HG03469 (cell line): ENCODE results near the gene ZC3H7B.
"Not testable (repeated sequence)": the region's sequence is repeated elsewhere in the genome, so short reads cannot be mapped to it uniquely, and the experiment has no call there.

Experiments used
- ATAC-seq: cut with Tn5 transposase; IDR thresholded peaks from one replicate; pipeline ENCODE4 v1.9.1; 2021; ENCODE audit warnings: mild to moderate bottlenecking, moderate library complexity, moderate number of reproducible peaks; ENCODE audit not compliant: unreplicated experiment

ZC3H7B gene

GRCh38 chr22:41369837-41370236 is 68.5 kb downstream of the ZC3H7B start:
- no peak for ATAC-seq

- no peak for ATAC-seq
Measured at GRCh38 chr22:41377846-41378245, 76.5 kb downstream of the ZC3H7B start.

DNA sequence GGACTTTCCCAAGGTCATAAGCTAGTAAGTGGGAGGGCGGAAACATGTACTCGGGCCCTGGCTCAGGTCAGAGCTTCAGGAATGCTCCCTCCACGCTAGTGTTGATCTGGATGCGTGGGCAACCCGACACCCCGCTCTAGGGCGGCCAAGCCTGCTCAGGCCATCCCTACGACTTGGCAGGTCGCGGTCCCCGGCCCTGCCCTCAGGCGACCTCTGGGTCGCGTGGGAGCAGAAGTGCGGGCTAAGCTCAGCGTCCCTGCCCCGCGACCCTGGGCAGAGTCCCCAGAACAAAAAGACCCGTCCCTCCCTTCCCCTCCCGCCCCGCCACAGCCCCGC is 79.6 kb downstream of the ZC3H7B start:
- ATAC-seq: peak; percentile 16

DNA sequence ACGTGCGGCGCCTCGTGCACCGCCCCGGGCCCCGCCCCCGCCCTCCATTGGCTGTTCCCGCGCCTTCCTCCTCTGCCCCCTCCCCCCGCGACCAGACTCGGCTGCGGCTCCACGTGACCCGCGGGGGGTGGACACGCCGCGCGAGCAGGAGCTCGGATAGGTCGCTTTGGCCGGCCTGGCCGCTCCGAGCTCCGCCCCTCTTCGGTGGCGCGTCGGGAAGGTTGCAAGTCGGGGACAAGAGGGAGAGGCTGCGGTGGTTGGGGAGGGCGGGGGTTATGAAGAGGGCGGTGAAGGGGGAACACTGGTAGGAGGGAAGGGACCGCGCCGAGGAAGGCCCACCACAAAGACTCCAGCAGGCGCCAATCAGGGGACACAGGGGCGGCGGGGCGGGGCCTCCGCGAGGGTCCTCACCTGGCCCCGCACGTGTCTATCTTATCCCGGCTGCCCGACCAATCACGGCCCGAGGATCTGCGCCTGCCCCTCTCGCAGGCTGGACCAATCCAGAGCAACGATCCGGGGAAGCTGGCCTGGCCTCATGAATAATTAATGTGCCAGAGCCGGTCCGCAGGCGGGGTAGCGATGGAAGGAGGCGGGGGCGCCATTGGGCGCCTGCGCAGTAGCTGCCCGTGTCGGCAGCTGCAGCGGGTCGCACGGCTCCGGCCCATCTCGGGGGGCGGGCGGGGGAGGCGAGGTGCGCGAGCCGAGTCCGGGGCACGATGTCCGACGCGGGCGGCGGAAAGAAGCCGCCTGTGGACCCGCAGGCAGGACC is 80.2 kb downstream of the ZC3H7B start, which contains the start of gene TEF:
TEF (plus strand) TSS at position 614 of the 769 bp plus-strand sequence; CDS start at position 717, 103 bp downstream.
- peak; percentile 72 for ATAC-seq

DNA sequence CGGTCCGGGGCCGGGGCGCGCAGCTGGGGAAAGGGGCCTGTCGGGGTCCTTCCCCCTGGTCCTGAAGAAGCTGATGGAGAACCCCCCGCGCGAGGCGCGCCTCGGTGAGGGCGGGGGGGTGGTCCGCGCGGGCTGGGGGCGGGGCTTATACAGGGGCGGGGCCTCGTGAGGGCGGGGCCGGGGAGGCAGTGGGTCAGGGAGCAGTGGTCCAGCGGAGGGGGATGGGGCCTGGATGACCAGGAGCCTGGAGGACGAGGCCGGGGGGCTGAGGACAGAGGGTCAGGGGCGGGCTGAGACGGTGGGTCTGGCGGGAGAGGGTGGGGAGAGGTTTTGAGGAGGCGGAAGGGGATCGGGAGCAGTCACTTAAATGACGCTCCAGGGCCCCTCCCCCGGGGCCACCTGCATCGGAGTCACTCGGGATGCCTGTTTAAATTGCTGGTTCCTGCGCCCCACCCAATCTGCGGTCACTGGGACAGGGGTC is 80.8 kb downstream of the ZC3H7B start:
- peak; percentile 6 for ATAC-seq

GRCh38 chr22:41382610-41383009 is 81.3 kb downstream of the ZC3H7B start:
- ATAC-seq: no peak

- ATAC-seq: no peak
Measured at GRCh38 chr22:41383085-41383484, 81.8 kb downstream of the ZC3H7B start.

- no peak for ATAC-seq
Measured at GRCh38 chr22:41384128-41384527, 82.8 kb downstream of the ZC3H7B start.

GRCh38 chr22:41387341-41387740 is 86.0 kb downstream of the ZC3H7B start:
- ATAC-seq: no peak

DNA sequence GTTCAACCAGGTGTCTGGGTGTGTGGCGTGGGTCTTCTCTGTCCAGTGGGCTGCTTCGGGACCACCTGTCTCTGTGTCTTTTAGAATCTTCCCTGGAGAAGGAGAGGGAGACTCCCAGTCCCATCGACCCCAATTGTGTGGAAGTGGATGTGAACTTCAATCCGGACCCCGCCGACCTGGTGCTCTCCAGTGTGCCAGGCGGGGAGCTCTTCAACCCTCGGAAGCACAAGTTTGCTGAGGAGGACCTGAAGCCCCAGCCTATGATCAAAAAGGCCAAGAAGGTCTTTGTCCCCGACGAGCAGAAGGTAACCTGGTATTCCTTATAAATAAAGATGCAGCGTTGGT is 92.7 kb downstream of the ZC3H7B start:
- no peak for ATAC-seq

GRCh38 chr22:41395531-41396240 is 94.4 kb downstream of the ZC3H7B start:
- no peak for ATAC-seq

GRCh38 chr22:41397143-41397811 is 96.0 kb downstream of the ZC3H7B start:
- no peak for ATAC-seq

DNA sequence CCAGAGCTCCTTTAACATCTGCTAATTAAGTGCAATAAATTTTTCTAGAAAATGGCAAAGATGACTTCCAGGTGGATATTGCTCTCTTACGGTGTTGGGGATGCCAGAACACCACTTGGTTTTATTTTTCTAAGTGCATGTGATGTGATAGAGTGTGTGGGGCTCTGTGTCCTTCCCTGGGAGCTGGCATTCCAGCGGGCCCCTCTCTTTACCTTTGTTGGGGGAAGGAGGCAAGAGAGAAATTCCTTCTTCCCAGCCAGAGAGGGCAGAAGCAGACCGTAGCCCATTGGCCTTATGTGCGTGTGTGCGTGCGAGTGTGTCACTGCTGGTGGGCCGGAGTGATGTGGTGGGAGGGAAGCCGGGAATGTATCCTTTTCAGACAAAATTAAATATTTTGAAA is 97.6 kb downstream of the ZC3H7B start:
- ATAC-seq: no peak

DNA sequence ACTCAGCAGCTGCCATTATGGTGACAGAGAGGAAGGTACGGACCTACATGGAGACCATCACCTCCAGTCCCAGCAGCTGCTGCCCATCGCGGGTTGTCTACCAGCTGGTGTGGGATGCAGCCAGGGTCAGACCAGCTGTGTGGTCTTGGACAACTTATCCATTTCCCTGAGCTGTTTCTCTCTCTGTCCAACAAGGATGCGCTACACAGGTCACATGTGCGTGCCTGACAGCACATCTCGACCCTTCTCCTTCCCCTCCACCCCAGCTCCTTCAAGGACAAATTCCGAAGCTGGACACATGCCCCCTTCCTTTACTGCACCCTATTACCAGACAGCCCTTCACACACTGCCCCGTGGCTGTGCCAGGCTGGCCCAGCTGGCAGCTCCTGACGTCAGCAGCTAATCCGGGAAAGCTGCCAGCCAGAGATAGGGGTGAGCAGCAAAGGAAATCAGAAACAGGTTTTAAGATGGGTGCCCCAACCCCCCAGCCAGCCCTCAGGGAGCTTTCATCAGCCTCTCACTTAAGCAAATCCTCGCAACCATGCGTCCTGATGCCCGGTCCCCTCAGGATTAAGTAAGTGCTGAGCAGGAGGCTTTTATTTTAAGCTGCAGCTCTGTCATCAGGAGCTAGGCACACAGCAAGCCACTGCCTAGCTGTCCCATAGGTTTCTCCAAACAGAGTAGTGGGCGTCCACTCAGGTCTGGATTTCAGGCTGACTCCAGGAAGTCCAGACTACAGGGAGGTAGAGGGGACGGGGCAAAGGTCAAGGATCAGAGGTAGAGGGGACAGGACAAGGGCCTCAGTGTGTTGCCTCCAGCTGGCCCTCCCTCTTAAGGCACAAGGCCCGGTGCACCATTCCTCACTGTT is 100.7 kb downstream of the ZC3H7B start:
- ATAC-seq: no peak

DNA sequence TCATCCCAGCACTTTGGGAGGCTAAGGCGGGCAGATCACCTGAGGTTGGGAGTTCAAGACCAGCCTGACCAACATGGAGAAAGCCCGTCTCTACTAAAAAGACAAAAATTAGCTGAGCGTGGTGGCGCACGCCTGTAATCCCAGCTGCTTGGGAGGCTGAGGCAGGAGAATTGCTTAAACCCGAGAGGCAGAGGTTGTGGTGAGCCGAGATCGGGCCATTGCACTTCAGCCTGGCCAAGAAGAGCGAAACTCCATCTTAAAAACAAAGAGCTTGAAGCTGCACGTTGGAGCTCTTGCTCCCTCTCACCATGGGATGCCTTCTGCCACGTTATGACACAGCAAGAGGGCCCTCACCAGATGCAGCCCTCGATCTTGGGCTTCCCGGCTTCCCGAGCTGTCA is 101.5 kb downstream of the ZC3H7B start:
- not testable (repeated sequence) for ATAC-seq

DNA sequence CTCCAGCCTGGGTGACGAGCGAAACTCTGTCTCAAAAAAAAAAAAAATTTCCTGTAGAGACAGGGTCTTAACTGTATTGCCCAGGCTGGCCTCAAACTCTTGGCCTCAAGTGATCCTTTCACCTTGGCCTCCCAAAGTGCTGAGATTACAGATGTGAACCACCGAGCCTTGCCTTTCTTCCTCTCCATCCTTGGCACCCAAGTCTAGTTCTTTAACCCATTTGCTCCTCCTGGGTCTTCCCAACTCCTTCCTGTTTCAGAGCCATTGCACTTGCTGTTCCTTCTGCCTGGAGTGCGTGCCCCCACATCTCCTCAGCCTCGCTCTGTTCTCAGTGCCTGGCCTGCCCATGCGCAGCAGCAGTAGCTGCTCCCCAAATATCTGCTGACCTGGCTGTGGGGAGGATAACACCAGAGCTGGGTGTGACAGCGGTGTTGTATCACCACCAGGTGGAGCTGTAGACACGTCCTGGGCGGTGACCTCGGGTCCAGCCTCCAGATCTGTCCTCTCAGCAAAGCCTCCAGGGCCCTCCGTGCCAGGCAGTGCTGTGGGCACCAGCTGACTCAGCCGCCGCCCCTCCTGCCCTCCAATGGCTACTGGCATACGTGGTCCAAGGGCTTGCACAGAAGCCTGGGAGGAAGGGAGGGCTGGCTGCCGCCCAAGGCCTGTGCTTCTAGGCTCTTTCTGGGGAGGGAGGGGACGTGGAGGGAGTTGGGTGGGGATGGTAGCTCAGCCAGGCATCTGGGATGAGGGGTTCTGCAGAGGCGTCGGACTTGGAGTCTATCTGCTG is 102.4 kb downstream of the ZC3H7B start:
- ATAC-seq: peak; percentile 56

GRCh38 chr22:41405588-41405987 is 104.3 kb downstream of the ZC3H7B start:
- no peak for ATAC-seq

GRCh38 chr22:41406410-41406809 is 105.1 kb downstream of the ZC3H7B start:
- ATAC-seq: no peak

DNA sequence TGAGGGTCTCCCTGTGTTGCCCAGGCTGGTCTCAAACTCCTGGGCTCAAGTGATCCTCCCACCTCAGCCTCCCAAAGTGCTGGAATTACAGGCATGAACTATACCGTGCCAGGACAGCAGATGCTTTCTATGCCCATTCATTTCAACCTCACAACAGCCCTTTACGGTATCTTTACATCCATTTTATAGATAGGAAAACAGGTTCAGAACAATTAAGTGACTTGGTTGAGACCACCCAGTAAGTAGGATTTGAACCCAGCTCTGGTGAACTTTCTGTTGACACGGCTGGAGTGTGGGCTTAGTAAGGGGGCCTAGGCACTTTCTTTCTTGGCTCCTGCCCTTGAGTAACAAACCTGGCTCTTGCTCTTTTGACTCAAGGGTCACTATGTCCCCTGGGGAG is 106.1 kb downstream of the ZC3H7B start:
- ATAC-seq: no peak

DNA sequence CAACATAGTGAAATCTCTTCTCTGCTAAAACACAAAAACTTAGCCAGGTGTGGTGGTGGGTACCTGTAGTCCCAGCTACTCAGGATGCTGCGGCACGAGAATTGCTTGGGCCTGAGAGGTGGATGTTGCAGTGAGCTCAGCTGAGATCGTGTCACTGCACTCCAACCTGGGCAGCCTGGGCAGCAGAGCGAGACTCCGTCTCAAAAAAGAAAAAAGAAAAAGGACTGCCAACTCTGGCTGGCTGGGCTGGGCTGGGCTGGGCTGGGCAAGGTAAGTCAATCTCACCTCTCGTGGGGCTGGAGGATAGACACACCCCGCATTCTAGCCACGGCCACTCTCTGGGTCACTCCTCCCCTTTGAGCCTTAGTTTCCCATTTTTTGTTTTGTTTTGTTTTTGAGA is 107.3 kb downstream of the ZC3H7B start:
- no peak for ATAC-seq
